ENCODE results near the gene SLC6A20.

DNA sequence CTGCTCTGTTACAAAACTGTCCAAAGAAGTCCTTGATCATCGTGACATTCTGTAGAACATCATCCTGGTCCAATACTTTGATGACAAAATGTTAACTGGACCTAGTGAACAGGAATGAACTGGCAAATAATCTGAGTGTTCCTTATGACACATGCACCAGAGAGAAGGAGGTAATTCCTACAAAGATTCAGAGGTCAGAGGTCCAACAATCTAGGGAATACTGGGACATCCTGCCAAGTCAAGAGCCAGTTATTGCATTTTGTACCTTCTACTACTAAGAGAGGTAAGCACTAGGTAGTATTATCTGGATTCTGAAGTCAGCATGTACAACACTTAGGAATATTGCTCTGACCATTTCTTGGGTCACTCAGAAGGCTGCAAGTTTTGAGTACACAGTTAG lies 24.8 kb upstream of the SLC6A20 start:
- TF ChIP-seq, protein P1, sequence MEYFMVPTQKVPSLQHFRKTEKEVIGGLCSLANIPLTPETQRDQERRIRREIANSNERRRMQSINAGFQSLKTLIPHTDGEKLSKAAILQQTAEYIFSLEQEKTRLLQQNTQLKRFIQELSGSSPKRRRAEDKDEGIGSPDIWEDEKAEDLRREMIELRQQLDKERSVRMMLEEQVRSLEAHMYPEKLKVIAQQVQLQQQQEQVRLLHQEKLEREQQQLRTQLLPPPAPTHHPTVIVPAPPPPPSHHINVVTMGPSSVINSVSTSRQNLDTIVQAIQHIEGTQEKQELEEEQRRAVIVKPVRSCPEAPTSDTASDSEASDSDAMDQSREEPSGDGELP (IDR thresholded peaks at IDR 0.05; ENCODE audit: borderline replicate concordance, low read depth): no peak
- TF ChIP-seq NFYC (CRISPR knock-in tag; IDR thresholded peaks at IDR 0.05): no peak
- TF ChIP-seq, protein P2, sequence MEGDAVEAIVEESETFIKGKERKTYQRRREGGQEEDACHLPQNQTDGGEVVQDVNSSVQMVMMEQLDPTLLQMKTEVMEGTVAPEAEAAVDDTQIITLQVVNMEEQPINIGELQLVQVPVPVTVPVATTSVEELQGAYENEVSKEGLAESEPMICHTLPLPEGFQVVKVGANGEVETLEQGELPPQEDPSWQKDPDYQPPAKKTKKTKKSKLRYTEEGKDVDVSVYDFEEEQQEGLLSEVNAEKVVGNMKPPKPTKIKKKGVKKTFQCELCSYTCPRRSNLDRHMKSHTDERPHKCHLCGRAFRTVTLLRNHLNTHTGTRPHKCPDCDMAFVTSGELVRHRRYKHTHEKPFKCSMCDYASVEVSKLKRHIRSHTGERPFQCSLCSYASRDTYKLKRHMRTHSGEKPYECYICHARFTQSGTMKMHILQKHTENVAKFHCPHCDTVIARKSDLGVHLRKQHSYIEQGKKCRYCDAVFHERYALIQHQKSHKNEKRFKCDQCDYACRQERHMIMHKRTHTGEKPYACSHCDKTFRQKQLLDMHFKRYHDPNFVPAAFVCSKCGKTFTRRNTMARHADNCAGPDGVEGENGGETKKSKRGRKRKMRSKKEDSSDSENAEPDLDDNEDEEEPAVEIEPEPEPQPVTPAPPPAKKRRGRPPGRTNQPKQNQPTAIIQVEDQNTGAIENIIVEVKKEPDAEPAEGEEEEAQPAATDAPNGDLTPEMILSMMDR (CRISPR knock-in tag; IDR thresholded peaks at IDR 0.05): no peak
- TF ChIP-seq SMC3 (IDR thresholded peaks at IDR 0.05; ENCODE audit: low read length): no peak
